HCT116 (cell line): ENCODE measurements around the gene RND2. TPM values are rescaled to one million over a fixed set of nuclear protein-coding genes. Genes with fewer than 3 reads are reported as not detected.

Experiments used
- ATAC-seq: fragments of 200-7000 bp; cut with Tn5 transposase; 2 replicates; pipeline ENCODE4 v1.9.1; 2020; ENCODE audit warnings: mild to moderate bottlenecking, moderate library complexity
- BruUV-seq: library from RNA; stranded (reverse); fragments of 400-500 nt; replicated peaks from 2 replicates; lab custom pipeline; 2021; lab: Mats Ljungman, UMichigan
- CTCF ChIA-PET: fragments of 300-600 bp; sonication (Branson Sonifier 250); formaldehyde crosslinking; loops from one replicate; lab custom pipeline; 2021; ENCODE audit warnings: antibody characterized with exemption; lab: Charles Lee
- POLR2A ChIA-PET: fragments of 300-600, 350-600 bp; sonication (Branson Sonifier 250); formaldehyde crosslinking; loops from one replicate; lab custom pipeline; 2021; ENCODE audit warnings: antibody characterized with exemption; lab: Charles Lee
- RAD21 ChIA-PET, 2 experiments: fragments of 300-600 bp; sonication (Branson Sonifier 250); formaldehyde crosslinking; loops; one replicate each; lab custom pipeline; 2023; ENCODE audit warnings: low total read pairs in 2 of 2; ENCODE audit not compliant: uncharacterized antibody in 2 of 2, unreplicated experiment in 2 of 2, low non-redundant PET in 1 of 2; lab: Charles Lee
- DNase-seq: peaks from one replicate; pipeline ENCODE4 v3.0.0-alpha.2; 2010; ENCODE audit warnings: low read depth, low spot score
- H2AFZ ChIP-seq: fragments of 200-600 bp; shearing (Covaris generic), sonication (generic); 2 replicates; pipeline ENCODE4 v1.6.1; 2017; ENCODE audit warnings: low read depth, mixed run types, mixed read lengths, antibody characterized with exemption, low read length; ENCODE audit not compliant: poor library complexity, severe bottlenecking
- H3K27ac ChIP-seq: 2 replicates; pipeline ENCODE4 v1.5.1; 2012; ENCODE audit warnings: low read depth, low read length
- H3K27me3 ChIP-seq: fragments of 200-600 bp; sonication (generic); 2 replicates; pipeline ENCODE4 v1.6.1; 2016; ENCODE audit warnings: mixed run types, low read length, mixed read lengths; ENCODE audit not compliant: insufficient read depth
- H3K36me3 ChIP-seq, 2 experiments: fragments of 200-500 bp in 1 of 2; fragments of 200-600 bp in 1 of 2; sonication (Bioruptor generic) in 1 of 2; sonication (generic) in 1 of 2; 2 replicates each; pipeline versions ENCODE4 v1.5.1 to v1.6.1; 2014 to 2016; ENCODE audit warnings: low read length in 2 of 2, inconsistent platforms in 1 of 2, mixed read lengths in 1 of 2, mixed run types in 1 of 2; ENCODE audit not compliant: insufficient read depth in 2 of 2, control insufficient read depth in 1 of 2
- H3K4me1 ChIP-seq, 2 experiments: fragments of 200-600 bp in 1 of 2; sonication (generic) in 1 of 2; 2 replicates each; pipeline versions ENCODE4 v1.5.1 to v1.6.1; 2012 to 2017; ENCODE audit warnings: low read length in 2 of 2, inconsistent platforms in 1 of 2, mild to moderate bottlenecking in 1 of 2, mixed read lengths in 1 of 2, mixed run types in 1 of 2, moderate library complexity in 1 of 2; ENCODE audit not compliant: insufficient read depth in 2 of 2, control insufficient read depth in 1 of 2
- H3K4me2 ChIP-seq: fragments of 200-600 bp; sonication (generic); 2 replicates; pipeline ENCODE4 v1.6.1; 2017; ENCODE audit warnings: mixed run types, low read length, mixed read lengths
- H3K4me3 ChIP-seq, 2 experiments: fragments of 200-600 bp in 1 of 2; sonication (generic) in 1 of 2; replicated peaks in 1 of 2; 2 replicates each; pipeline ENCODE4 v1.5.1; 2011 to 2016; ENCODE audit warnings: low read length in 2 of 2, control low read depth in 1 of 2, low read depth in 1 of 2, mild to moderate bottlenecking in 1 of 2, mixed read lengths in 1 of 2, mixed run types in 1 of 2
- H3K79me2 ChIP-seq: fragments of 200-600 bp; sonication (generic); 2 replicates; pipeline ENCODE4 v1.6.1; 2017; ENCODE audit warnings: mild to moderate bottlenecking, mixed run types, low read length, moderate library complexity, mixed read lengths; ENCODE audit not compliant: insufficient read depth
- H3K9ac ChIP-seq: fragments of 200-600 bp; sonication (generic); 2 replicates; pipeline ENCODE4 v1.6.1; 2016; ENCODE audit warnings: low read length, mixed read lengths
- H3K9me2 ChIP-seq: fragments of 200-600 bp; sonication (generic), shearing (Covaris generic); 2 replicates; pipeline ENCODE4 v1.6.1; 2017; ENCODE audit warnings: mixed run types, mild to moderate bottlenecking, moderate library complexity; ENCODE audit not compliant: insufficient read depth
- H3K9me3 ChIP-seq, 2 experiments: fragments of 200-500 bp in 1 of 2; fragments of 200-600 bp in 1 of 2; sonication (Bioruptor generic) in 1 of 2; sonication (generic) in 1 of 2; 2 replicates each; pipeline ENCODE4 v1.6.1; 2014 to 2017; ENCODE audit warnings: low read length in 2 of 2, mixed read lengths in 2 of 2, inconsistent platforms in 1 of 2, low read depth in 1 of 2, mild to moderate bottlenecking in 1 of 2, mixed run types in 1 of 2, moderate library complexity in 1 of 2; ENCODE audit not compliant: control insufficient read depth in 1 of 2, insufficient read depth in 1 of 2
- H4K20me1 ChIP-seq: fragments of 200-600 bp; sonication (generic), shearing (Covaris generic); 2 replicates; pipeline ENCODE4 v1.6.1; 2017; ENCODE audit warnings: mixed run types, mild to moderate bottlenecking, moderate library complexity; ENCODE audit not compliant: insufficient read depth
- ATF3 ChIP-seq: IDR thresholded peaks from 2 replicates; pipeline ENCODE4 v1.6.1; 2012
- CBX3 ChIP-seq: IDR thresholded peaks from 2 replicates; pipeline ENCODE4 v1.6.1; 2012; ENCODE audit warnings: low read depth
- CEBPB ChIP-seq: IDR thresholded peaks from 2 replicates; pipeline ENCODE4 v1.6.1; 2012; ENCODE audit warnings: low read depth
- CTCF ChIP-seq, 3 experiments: fragments of 200-600 bp in 1 of 3; sonication (generic) in 1 of 3; IDR thresholded peaks in 2 of 3; conservative IDR thresholded peaks in 1 of 3; 2 replicates each; pipeline ENCODE4 v1.5.1; 2012 to 2017; ENCODE audit warnings: low read depth in 2 of 3, low read length in 2 of 3, antibody characterized with exemption in 1 of 3, borderline replicate concordance in 1 of 3, control low read depth in 1 of 3, mild to moderate bottlenecking in 1 of 3, mixed read lengths in 1 of 3, mixed run types in 1 of 3, moderate library complexity in 1 of 3; ENCODE audit not compliant: insufficient read depth in 1 of 3
- ELF1 ChIP-seq: IDR thresholded peaks from 2 replicates; pipeline ENCODE4 v1.6.1; 2012; ENCODE audit warnings: low read depth, borderline replicate concordance
- FOSL1 ChIP-seq: IDR thresholded peaks from 2 replicates; pipeline ENCODE4 v1.6.1; 2012; ENCODE audit warnings: low read depth
- JUND ChIP-seq: IDR thresholded peaks from 2 replicates; pipeline ENCODE4 v1.6.1; 2012
- POLR2A ChIP-seq: IDR thresholded peaks from 2 replicates; pipeline ENCODE4 v1.7.0; 2011; ENCODE audit warnings: borderline replicate concordance; ENCODE audit not compliant: insufficient read depth, insufficient read length; ENCODE audit errors: extremely low read depth
- POLR2AphosphoS5 ChIP-seq: IDR thresholded peaks from 2 replicates; pipeline ENCODE4 v1.6.1; 2011; ENCODE audit warnings: mild to moderate bottlenecking, low read depth, low read length, moderate library complexity
- REST ChIP-seq: IDR thresholded peaks from 2 replicates; pipeline ENCODE4 v1.6.1; 2012; ENCODE audit warnings: low read depth
- SIN3A ChIP-seq: IDR thresholded peaks from 2 replicates; pipeline ENCODE4 v1.6.1; 2012; ENCODE audit warnings: low read depth
- SP1 ChIP-seq: IDR thresholded peaks from 2 replicates; pipeline ENCODE4 v1.6.1; 2012; ENCODE audit warnings: low read depth
- TCF7L2 ChIP-seq: IDR thresholded peaks from 2 replicates; pipeline ENCODE4 v1.7.0; 2011; ENCODE audit warnings: borderline replicate concordance, inconsistent platforms; ENCODE audit not compliant: insufficient read depth, insufficient read length; ENCODE audit errors: extremely low read depth
- YY1 ChIP-seq: IDR thresholded peaks from 2 replicates; pipeline ENCODE4 v1.6.1; 2011; ENCODE audit warnings: low read length, low read depth, moderate library complexity, mild to moderate bottlenecking; ENCODE audit not compliant: insufficient replicate concordance; ENCODE audit errors: extremely low read depth
- ZBTB33 ChIP-seq: IDR thresholded peaks from 2 replicates; pipeline ENCODE4 v1.6.1; 2011; ENCODE audit warnings: mild to moderate bottlenecking, low read length, moderate library complexity; ENCODE audit not compliant: insufficient replicate concordance; ENCODE audit errors: extremely low read depth
- ZFX ChIP-seq: fragments of 450-650 bp; IDR thresholded peaks from 2 replicates; pipeline ENCODE4 v1.6.1; 2017
- ZNF274 ChIP-seq: fragments of 200-500 bp; sonication (Bioruptor generic); IDR thresholded peaks from 2 replicates; pipeline ENCODE4 v1.6.1; 2014; ENCODE audit warnings: mild to moderate bottlenecking, low read depth, low read length, inconsistent platforms
- intact Hi-C: fragments of 100-400 bp; cut with micrococcal nuclease; formaldehyde crosslinking; loops from 2 replicates; pipeline ENCODE4 v1.10.0; 2022
- total RNA-seq: library from RNA; stranded (reverse); gene quantifications from one replicate; pipeline ENCODE4 v1.2.1, GENCODE V29; 2021; ENCODE audit not compliant: unreplicated experiment

The RND2 gene
- total RNA-seq, 1 experiment from 2014 or later = 0.66 TPM

- Histone ChIP-seq H3K36me3 (peaks cover 34 to 35% of the 10 kb centered on the region in 2 experiments; a peak in 3 of 4 replicates), H3K4me2 (no peak overlapping the region), H3K9me2 (no peaks in the 10 kb centered on the region), H3K27me3 (no peaks in the 10 kb centered on the region), H3K79me2 (no peaks in the 10 kb centered on the region), H3K4me3 (no peak overlapping the region), H3K9me3 (no peaks in the 10 kb centered on the region), H3K4me1 (peaks cover 0 to 15% of the 10 kb centered on the region in 2 experiments; a peak in 2 of 4 replicates), H3K27ac (no peak overlapping the region), H4K20me1 (no peaks in the 10 kb centered on the region), H3K9ac (no peak overlapping the region), H2AFZ (no peak overlapping the region)
- intact Hi-C loops = no loop called here
- no peak for DNase-seq
- no peak for ATAC-seq
- no TSS peak for BruUV-seq
- no peak for TF ChIP-seq ZFX
- TF ChIP-seq ZNF274 = no peak
- no peak for TF ChIP-seq SIN3A
- no peak for TF ChIP-seq REST
- no peak for TF ChIP-seq ATF3
- TF ChIP-seq SP1 = no peak
- no peak for TF ChIP-seq FOSL1
- no peak for TF ChIP-seq TCF7L2
- TF ChIP-seq POLR2AphosphoS5 = no peak
- TF ChIP-seq CBX3 = no peak
- no peak for TF ChIP-seq JUND
- TF ChIP-seq CEBPB = no peak
- no peak for TF ChIP-seq YY1
- no peak for TF ChIP-seq CTCF (IDR thresholded peaks at IDR 0.05 in 2 of 3, conservative IDR thresholded peaks at IDR 0.05 in 1 of 3; ENCODE audit: borderline replicate concordance in 1 of 3, insufficient read depth in 1 of 3, low read depth in 2 of 3, low read length in 2 of 3)
- no peak for TF ChIP-seq ELF1
- TF ChIP-seq POLR2A = no peak
- no peak for TF ChIP-seq ZBTB33
- POLR2A ChIA-PET = interaction anchor here (1.0 kb wide), 1 partner anchor 26 kb away, joined by 3 read pairs; no protein-coding TSS in a partner anchor
- RAD21 ChIA-PET = no interaction called here
- CTCF ChIA-PET = no interaction called here
Observed at GRCh38 chr17:42991471-42991870, 33.6 kb upstream of the RND2 start.
